CD4-positive, alpha-beta T cell treated with Interleukin-17A for 4 hours (primary cell): Measurements from ENCODE around the gene GRIA3.
"Not testable (repeated sequence)": the region's sequence is repeated elsewhere in the genome, so short reads cannot be mapped to it uniquely, and the experiment has no call there.

Experiments used
- DNase-seq: peaks from one replicate; pipeline ENCODE4 v3.0.0-alpha.2; 2020; ENCODE audit warnings: mixed read lengths

Gene GRIA3

GRCh38 chrX:123386196-123386595 lies 202.1 kb downstream of the GRIA3 start:
- DNase-seq: not testable (repeated sequence)

GRCh38 chrX:123392921-123393320 lies 208.8 kb downstream of the GRIA3 start:
- no peak for DNase-seq

GRCh38 chrX:123399709-123400108 lies 215.6 kb downstream of the GRIA3 start:
- no peak for DNase-seq

- DNase-seq: no peak
Observed at GRCh38 chrX:123405231-123405630, 221.2 kb downstream of the GRIA3 start.

GRCh38 chrX:123408821-123409737 lies 225.0 kb downstream of the GRIA3 start:
- DNase-seq: no peak

- no peak for DNase-seq
Observed at GRCh38 chrX:123422875-123423274, 238.8 kb downstream of the GRIA3 start.

GRCh38 chrX:123424546-123424945 lies 240.5 kb downstream of the GRIA3 start:
- DNase-seq: no peak

- no peak for DNase-seq
Observed at GRCh38 chrX:123425471-123425870, 241.4 kb downstream of the GRIA3 start.

- no peak for DNase-seq
Observed at GRCh38 chrX:123425904-123426303, 241.8 kb downstream of the GRIA3 start.

GRCh38 chrX:123432361-123433150 lies 248.5 kb downstream of the GRIA3 start:
- DNase-seq: no peak

- no peak for DNase-seq
Observed at GRCh38 chrX:123436512-123437136, 252.5 kb downstream of the GRIA3 start.

- not testable (repeated sequence) for DNase-seq
Observed at GRCh38 chrX:123439926-123440325, 255.8 kb downstream of the GRIA3 start.

GRCh38 chrX:123442764-123443163 lies 258.7 kb downstream of the GRIA3 start:
- DNase-seq: no peak

GRCh38 chrX:123447506-123447905 lies 263.4 kb downstream of the GRIA3 start:
- no peak for DNase-seq

GRCh38 chrX:123449335-123449734 lies 265.3 kb downstream of the GRIA3 start:
- DNase-seq: no peak

GRCh38 chrX:123450222-123450621 lies 266.1 kb downstream of the GRIA3 start:
- DNase-seq: no peak

GRCh38 chrX:123454712-123455431 lies 270.8 kb downstream of the GRIA3 start:
- no peak for DNase-seq

- DNase-seq: no peak
Observed at GRCh38 chrX:123455693-123456092, 271.6 kb downstream of the GRIA3 start.

GRCh38 chrX:123464709-123465108 lies 280.6 kb downstream of the GRIA3 start:
- no peak for DNase-seq

- no peak for DNase-seq
Observed at GRCh38 chrX:123468481-123468880, 284.4 kb downstream of the GRIA3 start.

GRCh38 chrX:123475068-123475724 lies 291.1 kb downstream of the GRIA3 start:
- DNase-seq: no peak

- no peak for DNase-seq
Observed at GRCh38 chrX:123476611-123477219, 292.6 kb downstream of the GRIA3 start.
